Peyer's patch (tissue), 4 donors: ENCODE measurements around the gene LRRC26. TPM values are rescaled to one million over a fixed set of nuclear protein-coding genes. Genes with fewer than 3 reads are reported as not detected.
A peak's percentile ranks its signal among the peaks of the same experiment; 100 is the strongest.

Experiments used
- DNase-seq, 3 donors: peaks; one replicate each; pipeline ENCODE4 v3.0.0-alpha.2; 2017 to 2019
- H3K27ac ChIP-seq, 4 donors: fragments of 200-600 bp; sonication (generic); one replicate each; pipeline ENCODE4 v1.5.1; 2016 to 2019
- H3K27me3 ChIP-seq, 2 donors: fragments of 200-600 bp; sonication (generic); one replicate each; pipeline ENCODE4 v1.5.1; 2019
- H3K36me3 ChIP-seq, 3 donors: fragments of 200-600 bp; sonication (generic); one replicate each; pipeline ENCODE4 v1.5.1; 2016 to 2019
- H3K4me1 ChIP-seq, 4 donors: fragments of 200-600 bp; sonication (generic); one replicate each; pipeline ENCODE4 v1.5.1; 2016 to 2019
- H3K4me3 ChIP-seq, 4 donors: fragments of 200-600 bp; sonication (generic); 1 replicate in 3 of 4; 2 replicates in 1 of 4; pipeline ENCODE4 v1.5.1; 2016 to 2019; ENCODE audit warnings: mild to moderate bottlenecking in 1 of 4
- H3K9me3 ChIP-seq, 4 donors: fragments of 200-600 bp; sonication (generic); one replicate each; pipeline ENCODE4 v1.5.1; 2016 to 2019; ENCODE audit warnings: mild to moderate bottlenecking in 1 of 4
- CTCF ChIP-seq, 6 experiments: fragments of 450-650 bp in 4 of 6; fragments of 200-600 bp in 2 of 6; sonication (generic) in 1 of 6; IDR thresholded peaks; one replicate each; pipeline ENCODE4 v1.5.1; 2017 to 2019; ENCODE audit warnings: antibody characterized with exemption in 6 of 6, mild to moderate bottlenecking in 3 of 6, moderate library complexity in 1 of 6
- POLR2A ChIP-seq, 2 donors: fragments of 450-650 bp; IDR thresholded peaks; one replicate each; pipeline ENCODE4 v1.5.1; 2017; ENCODE audit warnings: antibody characterized with exemption in 2 of 2, mild to moderate bottlenecking in 2 of 2, moderate library complexity in 2 of 2
- total RNA-seq, 4 donors: library from RNA; depleted of rRNA; stranded (reverse); fragments of >200 nt; gene quantifications; one replicate each; pipeline ENCODE4 v1.1.0, GENCODE V29; 2016

Gene LRRC26
- total RNA-seq, 4 donors from 2014 or later = 14.5 to 45.7 (median 34.1) TPM

- Histone ChIP-seq H3K4me3 (peak overlapping the region; percentile 2 to 58 (median 48)), H3K36me3 (no peaks in the 10 kb centered on the region), H3K27me3 (peaks cover 0 to 75% of the 10 kb centered on the region in 2 donors), H3K9me3 (peaks cover 0 to 3% (median 0%) of the 10 kb centered on the region in 4 donors), H3K4me1 (peaks cover 6 to 40% (median 20%) of the 10 kb centered on the region in 4 donors), H3K27ac (no peak overlapping the region)
- TF ChIP-seq CTCF (IDR thresholded peaks at IDR 0.05) (no peak), POLR2A (IDR thresholded peaks at IDR 0.05) (no peak)
- peak in 2 of 3 donors; percentile 66 to 84 for DNase-seq
Measured at GRCh38 chr9:137167747-137168572, 1.9 kb downstream of the LRRC26 start.

- no peaks in the 10 kb centered on the region for H3K36me3 ChIP-seq
- H3K4me3 ChIP-seq = peak overlapping the region in 2 of 4 donors; percentile 55 to 58
- H3K27ac ChIP-seq = no peak overlapping the region
- H3K27me3 ChIP-seq = peaks cover 0 to 80% of the 10 kb centered on the region in 2 donors
- DNase-seq = no peak
- H3K9me3 ChIP-seq = peaks cover 0 to 3% (median 0%) of the 10 kb centered on the region in 4 donors
- TF ChIP-seq POLR2A (IDR thresholded peaks at IDR 0.05) (no peak), CTCF (IDR thresholded peaks at IDR 0.05) (no peak)
- peaks cover 6 to 46% (median 23%) of the 10 kb centered on the region in 4 donors for H3K4me1 ChIP-seq
Measured at GRCh38 chr9:137167277-137167746, 2.5 kb downstream of the LRRC26 start.

GRCh38 chr9:137166380-137167229 is 3.2 kb downstream of the LRRC26 start:
- DNase-seq = no peak
- Histone ChIP-seq H3K4me3 (no peak overlapping the region), H3K27ac (no peak overlapping the region), H3K4me1 (peaks cover 6 to 53% (median 26%) of the 10 kb centered on the region in 4 donors), H3K27me3 (peaks cover 0 to 87% of the 10 kb centered on the region in 2 donors), H3K9me3 (peaks cover 0 to 3% (median 0%) of the 10 kb centered on the region in 4 donors), H3K36me3 (no peaks in the 10 kb centered on the region)
- no peak for TF ChIP-seq POLR2A (IDR thresholded peaks at IDR 0.05)
- TF ChIP-seq CTCF (IDR thresholded peaks at IDR 0.05) = no peak

GRCh38 chr9:137165250-137165836 is 4.5 kb downstream of the LRRC26 start:
- H3K36me3 ChIP-seq = no peaks in the 10 kb centered on the region
- H3K9me3 ChIP-seq = peaks cover 0 to 3% (median 0%) of the 10 kb centered on the region in 4 donors
- peaks cover 6 to 57% (median 26%) of the 10 kb centered on the region in 4 donors for H3K4me1 ChIP-seq
- TF ChIP-seq POLR2A (IDR thresholded peaks at IDR 0.05) = no peak
- TF ChIP-seq CTCF (IDR thresholded peaks at IDR 0.05) = no peak
- DNase-seq = no peak
- H3K4me3 ChIP-seq = no peak overlapping the region
- no peak overlapping the region for H3K27ac ChIP-seq
- H3K27me3 ChIP-seq = peaks cover 0 to 89% of the 10 kb centered on the region in 2 donors
